Measurements from ENCODE around the gene SVOP. TPM values are rescaled to one million over a fixed set of nuclear protein-coding genes. Genes with fewer than 3 reads are reported as not detected.
"Not testable (repeated sequence)": the region's sequence is repeated elsewhere in the genome, so short reads cannot be mapped to it uniquely, and the experiment has no call there.

Gene SVOP
- total RNA-seq, 4 donors from 2014 or later, result not detected

DNA sequence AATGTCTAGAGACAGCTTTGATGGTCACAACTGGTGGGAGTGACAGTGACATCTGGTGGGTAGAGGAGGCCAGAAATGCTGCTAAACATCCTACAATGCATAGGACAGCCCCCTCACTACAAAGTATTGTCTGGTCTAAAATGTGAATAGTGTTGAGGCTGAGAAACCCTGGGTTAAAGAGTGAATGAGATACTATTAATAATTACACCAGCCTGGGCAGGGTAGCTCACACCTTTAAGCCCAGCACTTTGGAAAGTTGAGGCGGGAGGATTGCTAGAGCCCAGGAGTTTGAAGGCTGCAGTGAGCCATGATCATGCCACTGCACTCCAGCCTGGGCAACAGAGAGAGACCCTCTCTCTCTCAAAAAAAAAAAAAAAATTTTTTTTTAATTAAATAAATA is 11.1 kb downstream of the SVOP start:
- H3K4me3 ChIP-seq (ENCODE audit: low read depth, poor library complexity, severe bottlenecking), result no peak overlapping the region
- no peak for TF ChIP-seq POLR2A (IDR thresholded peaks at IDR 0.05)
- TF ChIP-seq, protein P1, sequence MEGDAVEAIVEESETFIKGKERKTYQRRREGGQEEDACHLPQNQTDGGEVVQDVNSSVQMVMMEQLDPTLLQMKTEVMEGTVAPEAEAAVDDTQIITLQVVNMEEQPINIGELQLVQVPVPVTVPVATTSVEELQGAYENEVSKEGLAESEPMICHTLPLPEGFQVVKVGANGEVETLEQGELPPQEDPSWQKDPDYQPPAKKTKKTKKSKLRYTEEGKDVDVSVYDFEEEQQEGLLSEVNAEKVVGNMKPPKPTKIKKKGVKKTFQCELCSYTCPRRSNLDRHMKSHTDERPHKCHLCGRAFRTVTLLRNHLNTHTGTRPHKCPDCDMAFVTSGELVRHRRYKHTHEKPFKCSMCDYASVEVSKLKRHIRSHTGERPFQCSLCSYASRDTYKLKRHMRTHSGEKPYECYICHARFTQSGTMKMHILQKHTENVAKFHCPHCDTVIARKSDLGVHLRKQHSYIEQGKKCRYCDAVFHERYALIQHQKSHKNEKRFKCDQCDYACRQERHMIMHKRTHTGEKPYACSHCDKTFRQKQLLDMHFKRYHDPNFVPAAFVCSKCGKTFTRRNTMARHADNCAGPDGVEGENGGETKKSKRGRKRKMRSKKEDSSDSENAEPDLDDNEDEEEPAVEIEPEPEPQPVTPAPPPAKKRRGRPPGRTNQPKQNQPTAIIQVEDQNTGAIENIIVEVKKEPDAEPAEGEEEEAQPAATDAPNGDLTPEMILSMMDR (IDR thresholded peaks at IDR 0.05), result no peak
- 82 to 84% methylated on average over 1 of the region's 1 CpG for WGBS, 2 donors
- intact Hi-C loops (cut with DNase I; ENCODE audit: low total_unique reads), result no loop called here
- peak in 1 of 2 donors; percentile 42 for DNase-seq (ENCODE audit: low spot score in 2 of 2)

DNA sequence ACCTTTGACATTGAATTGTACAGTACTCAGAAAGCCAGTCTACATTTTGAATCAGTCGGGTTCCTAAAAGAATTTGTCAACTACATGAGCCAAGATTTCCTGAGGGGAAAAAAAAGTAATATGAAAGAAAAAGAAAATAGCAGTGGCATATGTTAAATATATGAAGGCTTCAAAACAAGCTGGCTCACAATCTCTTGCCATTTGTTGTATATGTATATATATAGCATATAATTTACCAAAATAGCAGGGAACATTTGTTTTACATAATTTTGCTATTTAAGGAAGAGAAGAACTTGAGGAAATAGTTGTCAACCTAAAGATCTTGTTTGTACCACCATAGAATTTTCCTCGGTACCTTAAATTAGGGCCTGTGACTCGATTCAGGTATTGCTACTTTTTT is 16.9 kb downstream of the SVOP start:
- intact Hi-C loops (cut with DNase I; ENCODE audit: low total_unique reads), result no loop called here
- TF ChIP-seq POLR2A (IDR thresholded peaks at IDR 0.05), result no peak
- TF ChIP-seq, protein P1 (IDR thresholded peaks at IDR 0.05), result no peak
- no peak overlapping the region for H3K4me3 ChIP-seq (ENCODE audit: low read depth, poor library complexity, severe bottlenecking)
- no peak for DNase-seq (ENCODE audit: low spot score in 2 of 2)
- WGBS, 2 donors, result 50 to 58% methylated on average over 3 of the region's 3 CpGs

DNA sequence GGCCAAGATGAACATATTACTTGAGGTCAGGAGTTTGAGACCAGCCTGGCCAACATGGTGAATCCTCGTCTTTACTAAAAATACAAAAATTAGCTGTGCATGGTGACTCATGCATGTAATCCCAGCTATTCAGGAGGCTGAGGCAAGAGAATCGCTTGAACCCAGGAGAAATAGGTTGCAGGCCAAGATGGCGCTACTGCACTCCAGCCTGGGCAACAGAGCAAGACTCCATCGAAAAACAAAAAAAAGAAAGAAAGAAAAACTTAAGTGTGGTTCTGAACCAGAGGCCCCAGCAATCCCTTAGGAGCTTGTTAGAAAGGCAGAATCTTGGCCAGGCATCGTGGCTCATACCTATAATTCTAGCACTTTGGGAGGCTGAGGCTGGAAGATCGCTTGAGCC is 24.5 kb downstream of the SVOP start:
- H3K4me3 ChIP-seq (ENCODE audit: low read depth, poor library complexity, severe bottlenecking), result no peak overlapping the region
- TF ChIP-seq, protein P1 (IDR thresholded peaks at IDR 0.05), result no peak
- TF ChIP-seq POLR2A (IDR thresholded peaks at IDR 0.05), result no peak
- WGBS, 2 donors, result 77 to 86% methylated on average over 6 of the region's 6 CpGs
- intact Hi-C loops (cut with DNase I; ENCODE audit: low total_unique reads), result no loop called here
- DNase-seq (ENCODE audit: low spot score in 2 of 2), result no peak

DNA sequence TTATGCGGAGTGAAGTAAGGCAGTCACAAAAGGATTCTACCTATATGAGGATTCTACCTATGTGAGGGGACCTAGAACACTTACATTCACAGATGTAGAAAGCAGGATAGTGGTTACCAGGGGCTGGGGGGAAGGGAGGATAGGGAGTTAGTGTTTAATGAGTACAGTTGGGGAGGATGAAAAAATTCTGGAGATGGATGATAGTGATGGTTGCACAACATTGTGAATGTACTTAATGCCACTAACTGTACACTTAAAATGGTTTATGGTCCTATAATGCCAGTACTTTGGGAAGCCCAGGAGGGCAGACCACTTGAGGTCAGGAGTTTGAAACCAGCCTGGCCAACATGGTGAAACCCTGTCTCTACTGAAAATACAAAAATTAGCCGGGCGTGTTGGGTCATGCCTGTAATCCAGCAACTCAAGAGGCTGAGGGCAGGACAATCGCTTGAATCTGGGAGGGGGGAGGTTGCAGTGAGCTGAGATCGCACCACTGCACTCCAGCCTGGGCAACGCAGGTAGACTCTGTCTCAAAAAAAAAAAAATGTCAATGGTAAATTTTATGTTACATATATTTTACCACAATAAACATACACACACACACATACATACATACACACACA is 25.4 kb downstream of the SVOP start:
- DNase-seq (ENCODE audit: low spot score in 2 of 2), result no peak
- H3K4me3 ChIP-seq (ENCODE audit: low read depth, poor library complexity, severe bottlenecking), result no peak overlapping the region
- intact Hi-C loops (cut with DNase I; ENCODE audit: low total_unique reads), result no loop called here
- 66 to 85% methylated on average over 6 of the region's 6 CpGs for WGBS, 2 donors
- TF ChIP-seq, protein P1 (IDR thresholded peaks at IDR 0.05), result no peak
- no peak for TF ChIP-seq POLR2A (IDR thresholded peaks at IDR 0.05)

DNA sequence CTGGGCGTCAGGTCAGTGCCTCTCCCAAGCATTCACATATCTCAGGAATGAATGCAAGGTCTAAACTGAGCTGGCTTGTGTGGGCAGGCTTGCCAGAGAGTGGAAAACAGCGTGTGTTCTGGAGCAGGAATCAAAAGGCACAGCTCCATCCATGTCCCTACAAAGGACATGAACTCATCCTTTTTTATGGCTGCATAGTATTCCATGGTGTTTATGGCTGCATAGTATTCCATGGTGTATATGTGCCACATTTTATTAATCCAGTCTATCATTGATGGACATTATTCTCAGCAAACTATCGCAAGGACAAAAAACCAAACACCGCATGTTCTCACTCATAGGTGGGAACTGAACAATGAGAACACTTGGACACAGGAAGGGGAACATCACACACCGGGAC is 30.8 kb downstream of the SVOP start:
- H3K4me3 ChIP-seq (ENCODE audit: low read depth, poor library complexity, severe bottlenecking); DNase-seq (ENCODE audit: low spot score in 2 of 2); intact Hi-C loops (cut with DNase I; ENCODE audit: low total_unique reads): not testable (repeated sequence)
- WGBS, 2 donors, result 47 to 76% methylated on average over 5 of the region's 5 CpGs

DNA sequence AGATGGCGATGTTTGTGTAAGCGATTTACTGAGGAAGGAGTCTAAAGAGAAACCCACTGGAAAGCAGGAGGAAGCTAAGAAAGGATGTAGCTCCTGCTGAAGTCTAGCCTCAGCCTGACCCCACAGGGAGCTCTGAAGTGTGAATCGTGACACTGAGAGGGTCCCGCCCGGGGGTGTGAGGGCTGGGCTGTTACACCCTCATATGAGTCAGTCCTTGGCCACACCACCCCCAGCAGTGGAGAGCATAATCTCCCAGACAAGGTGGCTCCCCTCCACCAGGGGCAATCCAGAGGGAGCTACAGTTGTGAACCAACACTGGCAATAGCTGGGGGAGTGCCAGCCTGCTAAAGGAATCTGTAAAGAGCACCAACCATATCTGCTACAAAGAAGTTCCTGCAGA is 31.5 kb downstream of the SVOP start:
- WGBS, 2 donors, result 30 to 36% methylated on average over 5 of the region's 5 CpGs
- no peak for DNase-seq (ENCODE audit: low spot score in 2 of 2)
- intact Hi-C loops (cut with DNase I; ENCODE audit: low total_unique reads), result no loop called here
- TF ChIP-seq, protein P1 (IDR thresholded peaks at IDR 0.05), result no peak
- no peak for TF ChIP-seq POLR2A (IDR thresholded peaks at IDR 0.05)
- H3K4me3 ChIP-seq (ENCODE audit: low read depth, poor library complexity, severe bottlenecking), result no peak overlapping the region

All from lower leg skin (tissue), 4 donors.